ENCODE results near the gene TMEM117. TPM values are rescaled to one million over a fixed set of nuclear protein-coding genes. Genes with fewer than 3 reads are reported as not detected.

TMEM117 gene
- 1 to 10 TPM; 2.0 to 7.8 (median 4.0) TPM for polyA plus RNA-seq

DNA sequence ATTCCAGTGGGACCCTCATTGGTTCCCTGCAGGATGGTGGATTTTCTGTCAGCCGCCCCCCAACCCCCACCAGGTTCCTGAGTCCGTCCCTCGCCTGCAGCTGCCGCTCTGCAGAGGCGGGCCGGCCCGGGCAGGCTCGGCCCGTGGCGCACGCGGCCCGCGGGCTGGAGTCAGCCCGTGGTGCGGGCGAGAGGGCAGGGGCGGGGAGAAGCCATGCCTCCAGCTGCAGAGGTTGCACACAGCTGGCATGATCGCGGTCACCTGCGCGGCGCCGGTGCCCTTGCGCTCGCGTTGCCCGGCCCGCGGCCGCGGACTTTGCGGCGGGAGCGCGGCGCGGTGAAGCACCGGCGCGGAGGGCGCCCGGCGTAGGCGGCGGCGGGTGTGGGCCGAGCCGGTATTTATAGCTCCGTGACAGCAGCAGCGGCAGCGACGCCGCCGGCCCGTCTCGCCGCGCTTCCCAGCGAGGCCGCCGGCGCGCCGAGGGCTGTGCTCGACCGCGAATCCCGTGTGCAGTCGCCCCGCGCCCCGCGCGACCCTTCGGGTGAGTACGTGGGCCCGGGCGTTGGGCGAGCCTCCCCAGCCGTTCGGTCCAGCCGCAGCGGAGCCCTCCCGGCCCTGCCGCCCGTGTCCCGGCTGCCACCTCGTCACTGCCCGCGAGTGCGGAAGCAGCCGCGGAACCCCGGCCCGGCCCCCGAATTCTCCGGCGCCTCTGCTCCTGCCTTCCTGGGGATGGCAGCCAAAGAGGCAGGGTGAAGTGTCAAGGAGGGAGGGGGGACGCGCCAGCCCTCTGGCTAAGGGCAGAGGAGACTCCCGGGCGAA, at the start of gene TMEM117:
TSS of gene TMEM117 (plus strand) at position 426 of the 819 bp plus-strand sequence.
- peaks cover 44 to 47% of the 10 kb centered on the region in 2 donors for H3K4me1 Mint-ChIP-seq
- DNase-seq, result peak; percentile 67 to 75 (median 71)
- H3K27me3 Mint-ChIP-seq (ENCODE audit: low read depth in 3 of 3), result peaks cover 0 to 3% (median 2%) of the 10 kb centered on the region in 3 donors
- no peaks in the 10 kb centered on the region for H3K36me3 Mint-ChIP-seq
- peak within 1 kb of the TSS; percentile 83 to 99 (median 91) for H3K4me3 Mint-ChIP-seq
- no peaks in the 10 kb centered on the region for H3K9me3 Mint-ChIP-seq
- H3K27ac Mint-ChIP-seq, result peak within 1 kb of the TSS; percentile 78 to 98 (median 90)

DNA sequence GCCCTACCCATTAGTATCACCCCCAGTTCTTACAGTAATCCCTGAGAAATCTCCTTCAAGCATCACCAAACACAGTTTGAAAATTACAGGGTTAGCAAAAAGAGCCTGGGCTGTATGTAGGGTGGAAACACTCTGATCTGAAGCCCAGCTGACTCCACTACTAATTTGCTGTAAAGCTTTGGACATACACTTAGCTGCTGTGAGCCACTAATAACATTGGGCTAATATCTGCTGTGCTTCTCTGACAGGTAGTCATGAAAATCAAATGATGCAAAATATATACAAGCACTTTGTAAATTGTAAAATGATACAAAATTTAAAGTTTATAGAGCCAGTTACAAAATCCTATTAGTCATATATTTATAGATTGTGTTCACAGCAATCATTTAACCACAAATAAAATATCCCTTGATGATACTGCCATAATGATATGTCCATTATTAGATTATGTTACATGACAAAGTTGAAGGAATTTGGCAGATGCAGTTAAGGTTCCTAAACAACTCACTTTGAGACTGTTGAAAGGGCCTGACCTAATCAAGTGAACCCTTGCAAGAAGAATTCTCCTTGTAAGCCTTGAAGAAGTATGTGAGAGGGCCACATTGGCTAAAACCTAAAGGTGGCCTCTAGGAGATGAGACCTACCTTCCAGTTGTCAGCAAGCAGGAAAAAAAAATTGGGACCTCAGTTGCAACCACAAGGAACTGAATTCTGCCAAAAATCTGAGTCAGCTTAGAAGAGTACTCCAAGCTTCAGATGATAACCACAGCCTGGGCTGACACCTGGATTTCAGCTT, 48.8 kb upstream of the TMEM117 start:
- H3K27me3 Mint-ChIP-seq (ENCODE audit: low read depth in 3 of 3), result no peaks in the 10 kb centered on the region
- H3K4me1 Mint-ChIP-seq, result no peaks in the 10 kb centered on the region
- no peak overlapping the region for H3K27ac Mint-ChIP-seq
- H3K9me3 Mint-ChIP-seq, result no peaks in the 10 kb centered on the region
- DNase-seq, result no peak
- peaks cover 12 to 37% (median 18%) of the 10 kb centered on the region in 3 donors for H3K36me3 Mint-ChIP-seq
- H3K4me3 Mint-ChIP-seq, result no peak overlapping the region

DNA sequence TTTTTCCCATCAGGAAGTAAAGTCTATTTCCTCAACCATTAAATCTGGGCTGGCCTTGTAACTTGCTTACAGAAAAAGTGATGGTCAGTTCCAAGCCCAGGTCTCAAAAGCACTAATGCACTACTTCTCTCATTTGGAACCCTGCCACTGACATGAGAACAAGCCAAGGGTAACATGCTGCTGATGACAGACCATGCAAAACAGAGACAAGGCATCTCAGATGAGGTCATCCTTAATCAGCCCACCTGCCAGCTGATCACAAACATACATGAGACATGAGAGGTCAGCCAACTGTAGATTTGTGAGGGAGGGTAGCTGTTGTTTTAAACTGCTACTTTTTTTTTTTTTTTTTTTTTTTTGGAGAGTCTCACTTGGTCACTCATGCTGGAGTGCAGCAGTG, 45.9 kb upstream of the TMEM117 start:
- H3K4me3 Mint-ChIP-seq, result no peak overlapping the region
- H3K36me3 Mint-ChIP-seq, result peaks cover 3 to 28% (median 16%) of the 10 kb centered on the region in 3 donors
- no peak for DNase-seq
- no peaks in the 10 kb centered on the region for H3K4me1 Mint-ChIP-seq
- H3K27me3 Mint-ChIP-seq (ENCODE audit: low read depth in 3 of 3), result no peaks in the 10 kb centered on the region
- H3K9me3 Mint-ChIP-seq, result no peaks in the 10 kb centered on the region
- peak overlapping the region in 3 of 6 donors; percentile 13 to 69 (median 21) for H3K27ac Mint-ChIP-seq

- no peak for DNase-seq
- Mint-ChIP-seq H3K27me3 (ENCODE audit: low read depth in 3 of 3) (no peaks in the 10 kb centered on the region), H3K27ac (peak overlapping the region in 1 of 6 donors; percentile 39), H3K4me1 (peaks cover 0 to 3% of the 10 kb centered on the region in 2 donors), H3K4me3 (no peak overlapping the region), H3K36me3 (peaks cover 15 to 33% (median 27%) of the 10 kb centered on the region in 3 donors), H3K9me3 (no peaks in the 10 kb centered on the region)
Measured at GRCh38 chr12:43795716-43796280, 40.1 kb upstream of the TMEM117 start.

GRCh38 chr12:43797561-43798217, 38.2 kb upstream of the TMEM117 start:
- Mint-ChIP-seq H3K4me1 (peaks cover 6 to 8% of the 10 kb centered on the region in 2 donors), H3K27me3 (ENCODE audit: low read depth in 3 of 3) (no peaks in the 10 kb centered on the region), H3K9me3 (no peaks in the 10 kb centered on the region), H3K36me3 (peaks cover 15 to 31% (median 25%) of the 10 kb centered on the region in 3 donors), H3K27ac (no peak overlapping the region), H3K4me3 (no peak overlapping the region)
- no peak for DNase-seq

DNA sequence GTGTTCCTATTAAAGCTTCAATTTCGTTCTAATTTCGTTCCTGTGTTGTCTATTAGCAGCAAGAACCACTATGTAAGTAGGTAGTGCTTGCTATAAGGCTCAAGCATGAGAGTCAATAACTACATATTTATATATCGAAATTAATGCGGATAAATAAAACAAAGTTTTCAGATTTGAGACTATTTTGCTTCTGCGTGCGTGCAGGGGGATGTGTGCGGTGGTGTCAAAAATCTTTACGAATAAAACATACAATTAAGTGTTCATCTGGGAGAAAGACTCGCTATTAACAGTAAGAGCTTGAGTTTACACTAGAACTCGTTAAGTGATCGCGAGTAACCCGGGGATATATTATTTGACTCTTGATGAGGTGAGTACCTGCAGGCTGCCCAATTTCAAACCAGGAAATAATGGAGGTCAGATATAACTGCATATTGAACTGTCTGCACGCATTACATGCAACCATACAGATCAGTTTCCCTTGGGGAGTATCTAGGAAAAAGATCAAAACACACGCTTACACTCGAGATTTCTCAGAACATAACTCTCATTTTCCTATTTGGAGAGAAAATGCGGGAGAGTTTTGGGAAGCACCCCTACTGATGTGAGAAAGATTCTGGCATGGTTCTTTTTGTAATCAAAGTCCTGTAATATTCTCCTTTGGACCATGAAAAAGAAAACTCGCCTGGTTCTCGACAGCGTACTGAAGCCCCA, 30.6 kb upstream of the TMEM117 start:
- peaks cover 34 to 51% of the 10 kb centered on the region in 2 donors for H3K4me1 Mint-ChIP-seq
- H3K27ac Mint-ChIP-seq, result peak overlapping the region; percentile 90 to 100 (median 97)
- no peaks in the 10 kb centered on the region for H3K9me3 Mint-ChIP-seq
- peak overlapping the region; percentile 93 to 100 (median 99) for H3K4me3 Mint-ChIP-seq
- peaks cover 4 to 8% (median 7%) of the 10 kb centered on the region in 3 donors for H3K36me3 Mint-ChIP-seq
- peaks cover 2 to 15% (median 9%) of the 10 kb centered on the region in 3 donors for H3K27me3 Mint-ChIP-seq (ENCODE audit: low read depth in 3 of 3)
- peak; percentile 1 to 12 (median 11) for DNase-seq

DNA sequence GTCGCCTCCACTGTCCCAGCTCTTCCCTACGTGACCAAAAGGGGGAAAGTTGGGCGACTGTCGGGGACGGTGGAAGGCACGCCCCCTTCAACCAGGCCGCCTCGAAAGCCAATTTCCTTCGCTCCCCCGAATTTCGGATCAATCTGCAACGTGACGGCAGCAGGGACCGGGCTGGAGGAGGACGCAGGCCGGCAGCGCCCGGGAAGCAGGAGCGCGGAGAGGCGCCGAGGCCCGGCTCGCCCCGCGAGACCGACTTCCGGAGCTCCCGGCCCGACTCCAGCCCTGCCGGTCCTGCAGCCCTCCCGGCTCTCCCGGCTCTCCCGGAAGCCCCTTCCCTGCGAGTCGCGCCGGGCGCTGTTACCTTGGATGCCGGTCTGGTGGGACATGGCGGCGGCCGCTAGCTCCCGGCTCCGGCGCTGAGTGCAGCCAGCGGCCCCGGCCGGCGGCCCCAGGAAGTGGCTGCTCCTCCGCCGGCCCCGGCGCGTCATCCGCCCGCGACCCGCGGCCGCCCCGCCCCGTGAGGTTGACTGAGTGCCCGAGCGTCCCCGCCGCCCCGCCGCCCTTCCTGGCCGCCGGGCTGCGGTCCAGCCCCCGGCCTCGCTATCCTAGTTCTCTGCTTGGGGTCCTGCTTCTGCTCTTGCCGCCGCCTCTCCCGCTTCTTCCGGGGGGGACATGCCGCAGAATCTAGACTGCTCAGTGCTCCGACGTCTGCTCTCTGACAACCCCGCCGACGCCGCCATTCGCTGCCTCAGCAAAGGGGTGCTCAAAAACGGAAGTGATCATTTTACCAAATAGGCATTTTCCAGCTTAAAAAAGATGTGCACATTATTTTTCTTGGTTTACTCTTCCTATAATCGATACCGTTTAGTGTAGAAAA, 29.8 kb upstream of the TMEM117 start, which contains the start of gene TWF1:
TSS of gene TWF1 (minus strand) at position 458 of the 877 bp plus-strand sequence. CDS start at position 386, 72 bp downstream.
- no peaks in the 10 kb centered on the region for H3K9me3 Mint-ChIP-seq
- peak; percentile 90 to 91 (median 91) for DNase-seq
- H3K27me3 Mint-ChIP-seq (ENCODE audit: low read depth in 3 of 3), result peaks cover 2 to 15% (median 9%) of the 10 kb centered on the region in 3 donors
- H3K36me3 Mint-ChIP-seq, result peaks cover 0 to 6% (median 6%) of the 10 kb centered on the region in 3 donors
- peak within 1 kb of the TSS; percentile 99 to 100 (median 100) for H3K4me3 Mint-ChIP-seq
- H3K27ac Mint-ChIP-seq, result peak within 1 kb of the TSS; percentile 98 to 100 (median 100)
- peaks cover 34 to 51% of the 10 kb centered on the region in 2 donors for H3K4me1 Mint-ChIP-seq

GRCh38 chr12:43806737-43807072, 29.2 kb upstream of the TMEM117 start:
- DNase-seq, result no peak
- H3K27me3 Mint-ChIP-seq (ENCODE audit: low read depth in 3 of 3), result peaks cover 2 to 15% (median 9%) of the 10 kb centered on the region in 3 donors
- peak overlapping the region; percentile 98 to 100 (median 100) for H3K27ac Mint-ChIP-seq
- peak overlapping the region; percentile 99 to 100 (median 100) for H3K4me3 Mint-ChIP-seq
- H3K9me3 Mint-ChIP-seq, result no peaks in the 10 kb centered on the region
- peaks cover 0 to 4% (median 4%) of the 10 kb centered on the region in 3 donors for H3K36me3 Mint-ChIP-seq
- H3K4me1 Mint-ChIP-seq, result peaks cover 34 to 51% of the 10 kb centered on the region in 2 donors

DNA sequence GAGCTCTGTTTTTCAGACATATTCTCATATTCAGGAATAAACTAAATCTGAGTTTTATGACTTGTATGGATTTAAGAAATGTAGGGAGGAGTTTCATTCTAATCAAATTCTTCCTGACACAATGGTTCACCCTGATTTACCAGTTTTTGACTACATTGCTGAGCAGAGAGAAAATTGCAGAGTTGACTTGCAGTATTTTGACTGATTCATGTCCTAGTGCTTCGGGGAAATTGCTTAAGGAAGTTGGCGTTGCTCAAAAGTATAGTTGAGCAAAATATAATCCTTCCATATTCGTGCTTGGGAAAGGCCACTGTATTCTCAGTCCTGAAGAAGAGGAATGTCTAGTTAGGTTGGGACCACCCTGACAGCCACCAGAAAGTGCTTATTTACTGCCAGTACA, 28.5 kb upstream of the TMEM117 start:
- Mint-ChIP-seq H3K9me3 (no peaks in the 10 kb centered on the region), H3K4me3 (peak overlapping the region in 4 of 5 donors; percentile 99 to 100 (median 100)), H3K27ac (peak overlapping the region; percentile 98 to 100 (median 100)), H3K4me1 (peaks cover 31 to 46% of the 10 kb centered on the region in 2 donors), H3K27me3 (ENCODE audit: low read depth in 3 of 3) (peaks cover 2 to 19% (median 9%) of the 10 kb centered on the region in 3 donors), H3K36me3 (peaks cover 0 to 4% (median 4%) of the 10 kb centered on the region in 3 donors)
- DNase-seq, result no peak

DNA sequence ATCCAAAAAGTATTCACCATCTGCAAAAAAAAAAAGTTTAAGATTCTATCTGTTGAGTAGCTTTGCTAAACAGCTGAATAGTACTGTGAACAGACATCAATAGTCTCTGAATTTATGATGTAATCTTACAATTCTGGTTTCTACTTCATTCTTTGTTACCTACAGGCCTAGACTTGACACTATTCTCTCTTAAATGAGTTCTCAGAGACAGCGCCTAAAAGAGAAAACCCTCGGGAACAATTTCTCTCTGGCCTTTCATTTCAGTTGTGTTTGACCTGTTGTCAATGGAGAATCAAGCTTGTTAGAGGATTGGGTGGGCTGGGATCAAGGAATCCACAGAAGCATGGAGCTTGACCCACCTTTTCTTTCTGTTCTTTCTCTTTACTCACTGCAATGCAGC, 23.8 kb upstream of the TMEM117 start:
- Mint-ChIP-seq H3K27me3 (ENCODE audit: low read depth in 3 of 3) (peaks cover 0 to 6% (median 2%) of the 10 kb centered on the region in 3 donors), H3K4me1 (peaks cover under 1 to 4% of the 10 kb centered on the region in 2 donors), H3K4me3 (no peak overlapping the region)

DNA sequence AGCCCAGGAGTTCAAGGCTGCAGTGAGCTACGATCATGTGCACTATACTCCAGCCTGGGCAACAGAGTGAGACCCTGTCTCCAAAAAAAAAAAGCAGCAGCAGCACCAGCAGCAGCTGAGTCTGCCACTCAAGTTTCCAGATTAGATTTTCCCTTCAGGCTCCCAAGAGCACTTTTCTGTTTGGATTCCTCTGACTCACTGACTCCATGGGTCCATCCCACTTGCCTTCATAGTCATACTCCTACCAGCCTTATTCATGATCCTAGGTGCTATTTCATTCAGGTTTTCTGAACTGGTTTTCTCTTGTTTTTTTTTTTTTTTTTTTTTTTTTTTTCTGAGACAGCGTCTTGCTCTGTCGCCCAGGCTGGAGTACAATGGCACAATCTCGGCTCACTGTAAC, 23.0 kb upstream of the TMEM117 start:
- no peak overlapping the region for H3K4me3 Mint-ChIP-seq
- no peaks in the 10 kb centered on the region for H3K9me3 Mint-ChIP-seq
- no peaks in the 10 kb centered on the region for H3K36me3 Mint-ChIP-seq
- H3K27ac Mint-ChIP-seq, result no peak overlapping the region
- DNase-seq, result no peak
- H3K4me1 Mint-ChIP-seq, result no peaks in the 10 kb centered on the region
- peaks cover 0 to 6% (median 2%) of the 10 kb centered on the region in 3 donors for H3K27me3 Mint-ChIP-seq (ENCODE audit: low read depth in 3 of 3)

More for the DNA sequence above, 23.8 kb upstream of the TMEM117 start:
- DNase-seq, result no peak
- H3K36me3 Mint-ChIP-seq, result no peaks in the 10 kb centered on the region
- no peak overlapping the region for H3K27ac Mint-ChIP-seq
- H3K9me3 Mint-ChIP-seq, result no peaks in the 10 kb centered on the region

GRCh38 chr12:43815416-43815815, 20.5 kb upstream of the TMEM117 start:
- no peak for DNase-seq
- Mint-ChIP-seq H3K9me3 (no peaks in the 10 kb centered on the region), H3K4me3 (no peak overlapping the region), H3K27me3 (ENCODE audit: low read depth in 3 of 3) (peaks cover 0 to 8% (median 4%) of the 10 kb centered on the region in 3 donors), H3K4me1 (no peaks in the 10 kb centered on the region), H3K27ac (no peak overlapping the region), H3K36me3 (no peaks in the 10 kb centered on the region)
